HEK293 (cell line): ENCODE results near the gene CBFB.
A peak's percentile ranks its signal among the peaks of the same experiment; 100 is the strongest.

Experiments used
- GLIS1 ChIP-seq: fragments of 450-650 bp; formaldehyde crosslinking; IDR thresholded peaks from 2 replicates; pipeline ENCODE4 v1.5.1; 2016; ENCODE audit warnings: missing biosample characterization, missing genetic modification characterization
- OSR2 ChIP-seq: fragments of 450-650 bp; formaldehyde crosslinking; IDR thresholded peaks from 2 replicates; pipeline ENCODE4 v1.5.1; 2016; ENCODE audit warnings: missing biosample characterization, missing genetic modification characterization
- PRDM6 ChIP-seq: fragments of 450-650 bp; formaldehyde crosslinking; IDR thresholded peaks from 2 replicates; pipeline ENCODE4 v1.5.1; 2017; ENCODE audit warnings: missing biosample characterization, missing genetic modification characterization
- REPIN1 ChIP-seq: fragments of 450-650 bp; formaldehyde crosslinking; IDR thresholded peaks from 2 replicates; pipeline ENCODE4 v1.5.1; 2017; ENCODE audit warnings: missing biosample characterization, missing genetic modification characterization, low read depth
- SCRT1 ChIP-seq: fragments of 450-650 bp; formaldehyde crosslinking; IDR thresholded peaks from 2 replicates; pipeline ENCODE4 v1.5.1; 2016; ENCODE audit warnings: missing biosample characterization, missing genetic modification characterization, borderline replicate concordance
- ZBTB20 ChIP-seq: fragments of 450-650 bp; formaldehyde crosslinking; IDR thresholded peaks from 2 replicates; pipeline ENCODE4 v1.5.1; 2016; ENCODE audit warnings: missing biosample characterization, missing genetic modification characterization
- ZBTB48 ChIP-seq: fragments of 450-650 bp; formaldehyde crosslinking; IDR thresholded peaks from 2 replicates; pipeline ENCODE4 v1.5.1; 2016; ENCODE audit warnings: missing biosample characterization, missing genetic modification characterization
- ZFHX2 ChIP-seq: fragments of 450-650 bp; formaldehyde crosslinking; conservative IDR thresholded peaks from 2 replicates; pipeline ENCODE4 v1.5.1; 2016; ENCODE audit warnings: missing biosample characterization, missing genetic modification characterization
- ZNF114 ChIP-seq: fragments of 450-650 bp; formaldehyde crosslinking; IDR thresholded peaks from 2 replicates; pipeline ENCODE4 v1.5.0; 2017; ENCODE audit warnings: missing biosample characterization, missing genetic modification characterization
- ZNF19 ChIP-seq: fragments of 450-650 bp; formaldehyde crosslinking; IDR thresholded peaks from 2 replicates; pipeline ENCODE4; 2016; ENCODE audit warnings: missing biosample characterization, missing genetic modification characterization, low read depth
- ZNF2 ChIP-seq: fragments of 450-650 bp; formaldehyde crosslinking; IDR thresholded peaks from 2 replicates; pipeline ENCODE4 v1.5.1; 2016; ENCODE audit warnings: missing biosample characterization, missing genetic modification characterization
- ZNF280C ChIP-seq: fragments of 450-650 bp; formaldehyde crosslinking; IDR thresholded peaks from 2 replicates; pipeline ENCODE4 v1.5.1; 2016; ENCODE audit warnings: missing biosample characterization, missing genetic modification characterization
- ZNF280D ChIP-seq: fragments of 450-650 bp; formaldehyde crosslinking; IDR thresholded peaks from 2 replicates; pipeline ENCODE4 v1.5.1; 2016; ENCODE audit warnings: missing biosample characterization, missing genetic modification characterization
- ZNF571 ChIP-seq: fragments of 450-650 bp; formaldehyde crosslinking; IDR thresholded peaks from 2 replicates; pipeline ENCODE4 v1.5.0; 2017; ENCODE audit warnings: missing biosample characterization, missing genetic modification characterization
- ZNF677 ChIP-seq: fragments of 450-650 bp; IDR thresholded peaks from 2 replicates; pipeline ENCODE4 v1.5.0; 2018; ENCODE audit warnings: missing biosample characterization, mild to moderate bottlenecking, missing genetic modification characterization, moderate library complexity
- ZNF776 ChIP-seq: fragments of 450-650 bp; formaldehyde crosslinking; IDR thresholded peaks from 2 replicates; pipeline ENCODE4 v1.5.0; 2017; ENCODE audit warnings: missing biosample characterization, missing genetic modification characterization, borderline replicate concordance
- ZSCAN4 ChIP-seq: fragments of 450-650 bp; formaldehyde crosslinking; IDR thresholded peaks from 2 replicates; pipeline ENCODE4 v1.5.1; 2017; ENCODE audit warnings: missing biosample characterization, missing genetic modification characterization
- ZXDB ChIP-seq: fragments of 450-650 bp; formaldehyde crosslinking; IDR thresholded peaks from 2 replicates; pipeline ENCODE4 v1.5.1; 2016; ENCODE audit warnings: missing biosample characterization, missing genetic modification characterization
- TF ChIP-seq, protein P1 (sequence below): fragments of 450-650 bp; formaldehyde crosslinking; IDR thresholded peaks from 2 replicates; pipeline ENCODE4 v1.5.1; 2016; ENCODE audit warnings: missing biosample characterization, missing genetic modification characterization
- TF ChIP-seq, protein P2 (sequence below): fragments of 450-650 bp; formaldehyde crosslinking; IDR thresholded peaks from 2 replicates; pipeline ENCODE4 v1.5.1; 2016; ENCODE audit warnings: missing biosample characterization, missing genetic modification characterization
- TF ChIP-seq, protein P3 (sequence below): fragments of 450-650 bp; formaldehyde crosslinking; conservative IDR thresholded peaks from 2 replicates; pipeline ENCODE4 v1.5.1; 2016; ENCODE audit warnings: low read depth, missing biosample characterization, missing genetic modification characterization
- TF ChIP-seq, protein P4 (sequence below): fragments of 450-650 bp; formaldehyde crosslinking; optimal IDR thresholded peaks from 2 replicates; pipeline ENCODE3; 2016; ENCODE audit warnings: missing biosample characterization, mild to moderate bottlenecking, missing genetic modification characterization

Gene CBFB

DNA sequence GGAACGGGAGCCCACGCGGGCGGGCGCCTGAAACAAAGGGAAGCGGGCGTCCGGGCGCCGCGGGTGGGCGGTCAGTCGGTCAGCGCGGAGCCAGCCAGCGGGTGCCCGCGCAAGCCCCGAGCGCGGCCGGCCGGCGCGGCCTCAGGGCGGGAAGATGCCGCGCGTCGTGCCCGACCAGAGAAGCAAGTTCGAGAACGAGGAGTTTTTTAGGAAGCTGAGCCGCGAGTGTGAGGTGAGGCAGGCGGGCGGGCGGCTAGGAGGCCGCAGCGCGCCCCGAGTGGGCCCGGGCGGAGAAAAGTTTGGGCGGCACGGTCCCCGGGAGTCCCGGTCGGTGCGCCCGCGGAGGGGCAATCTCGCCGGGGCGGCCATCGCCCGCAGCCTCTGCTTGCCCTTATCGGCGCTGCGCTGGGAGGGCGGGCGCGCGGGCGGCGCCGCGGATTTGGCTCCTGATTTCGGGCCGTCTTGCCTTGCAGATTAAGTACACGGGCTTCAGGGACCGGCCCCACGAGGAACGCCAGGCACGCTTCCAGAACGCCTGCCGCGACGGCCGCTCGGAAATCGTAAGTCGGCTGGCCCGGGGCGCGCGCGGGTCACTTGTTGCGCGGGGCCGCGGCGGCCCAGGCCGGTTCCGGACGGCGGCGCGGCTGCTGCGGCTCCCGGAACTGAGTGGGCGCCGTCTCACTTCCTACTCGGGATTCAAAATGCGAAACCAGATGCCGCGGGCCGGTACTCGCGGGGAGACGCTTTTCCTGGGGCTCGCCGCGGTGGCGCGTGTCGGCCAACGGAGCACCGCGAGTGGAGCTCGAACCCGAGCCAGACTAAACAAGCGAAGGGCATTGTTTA lies 526 bp downstream of the CBFB start (continued):
- no peak for TF ChIP-seq ZXDB (tag by site-specific recombination)
- TF ChIP-seq ZNF280D (tag by site-specific recombination): no peak
- TF ChIP-seq PRDM6 (tag by site-specific recombination): no peak
- TF ChIP-seq REPIN1: no peak
- no peak for TF ChIP-seq OSR2 (tag by site-specific recombination)
- no peak for TF ChIP-seq ZNF19
- no peak for TF ChIP-seq ZNF2 (tag by site-specific recombination)
- TF ChIP-seq, protein P1, sequence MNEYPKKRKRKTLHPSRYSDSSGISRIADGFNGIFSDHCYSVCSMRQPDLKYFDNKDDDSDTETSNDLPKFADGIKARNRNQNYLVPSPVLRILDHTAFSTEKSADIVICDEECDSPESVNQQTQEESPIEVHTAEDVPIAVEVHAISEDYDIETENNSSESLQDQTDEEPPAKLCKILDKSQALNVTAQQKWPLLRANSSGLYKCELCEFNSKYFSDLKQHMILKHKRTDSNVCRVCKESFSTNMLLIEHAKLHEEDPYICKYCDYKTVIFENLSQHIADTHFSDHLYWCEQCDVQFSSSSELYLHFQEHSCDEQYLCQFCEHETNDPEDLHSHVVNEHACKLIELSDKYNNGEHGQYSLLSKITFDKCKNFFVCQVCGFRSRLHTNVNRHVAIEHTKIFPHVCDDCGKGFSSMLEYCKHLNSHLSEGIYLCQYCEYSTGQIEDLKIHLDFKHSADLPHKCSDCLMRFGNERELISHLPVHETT (tag by site-specific recombination): no peak
- no peak for TF ChIP-seq ZNF114 (tag by site-specific recombination)
- TF ChIP-seq GLIS1 (tag by site-specific recombination): no peak
- peak; percentile 37 for TF ChIP-seq ZFHX2 (tag by site-specific recombination)
- TF ChIP-seq, protein P2, sequence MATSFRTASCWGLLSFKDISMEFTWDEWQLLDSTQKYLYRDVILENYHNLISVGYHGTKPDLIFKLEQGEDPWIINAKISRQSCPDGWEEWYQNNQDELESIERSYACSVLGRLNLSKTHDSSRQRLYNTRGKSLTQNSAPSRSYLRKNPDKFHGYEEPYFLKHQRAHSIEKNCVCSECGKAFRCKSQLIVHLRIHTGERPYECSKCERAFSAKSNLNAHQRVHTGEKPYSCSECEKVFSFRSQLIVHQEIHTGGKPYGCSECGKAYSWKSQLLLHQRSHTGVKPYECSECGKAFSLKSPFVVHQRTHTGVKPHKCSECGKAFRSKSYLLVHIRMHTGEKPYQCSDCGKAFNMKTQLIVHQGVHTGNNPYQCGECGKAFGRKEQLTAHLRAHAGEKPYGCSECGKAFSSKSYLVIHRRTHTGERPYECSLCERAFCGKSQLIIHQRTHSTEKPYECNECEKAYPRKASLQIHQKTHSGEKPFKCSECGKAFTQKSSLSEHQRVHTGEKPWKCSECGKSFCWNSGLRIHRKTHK (tag by site-specific recombination): no peak
- no peak for TF ChIP-seq ZNF571 (tag by site-specific recombination)
- no peak for TF ChIP-seq ZBTB48
- 0 out of 2 replicates have a peak, but pooled peaks have one; percentile 30 for TF ChIP-seq SCRT1
- TF ChIP-seq, protein P3, sequence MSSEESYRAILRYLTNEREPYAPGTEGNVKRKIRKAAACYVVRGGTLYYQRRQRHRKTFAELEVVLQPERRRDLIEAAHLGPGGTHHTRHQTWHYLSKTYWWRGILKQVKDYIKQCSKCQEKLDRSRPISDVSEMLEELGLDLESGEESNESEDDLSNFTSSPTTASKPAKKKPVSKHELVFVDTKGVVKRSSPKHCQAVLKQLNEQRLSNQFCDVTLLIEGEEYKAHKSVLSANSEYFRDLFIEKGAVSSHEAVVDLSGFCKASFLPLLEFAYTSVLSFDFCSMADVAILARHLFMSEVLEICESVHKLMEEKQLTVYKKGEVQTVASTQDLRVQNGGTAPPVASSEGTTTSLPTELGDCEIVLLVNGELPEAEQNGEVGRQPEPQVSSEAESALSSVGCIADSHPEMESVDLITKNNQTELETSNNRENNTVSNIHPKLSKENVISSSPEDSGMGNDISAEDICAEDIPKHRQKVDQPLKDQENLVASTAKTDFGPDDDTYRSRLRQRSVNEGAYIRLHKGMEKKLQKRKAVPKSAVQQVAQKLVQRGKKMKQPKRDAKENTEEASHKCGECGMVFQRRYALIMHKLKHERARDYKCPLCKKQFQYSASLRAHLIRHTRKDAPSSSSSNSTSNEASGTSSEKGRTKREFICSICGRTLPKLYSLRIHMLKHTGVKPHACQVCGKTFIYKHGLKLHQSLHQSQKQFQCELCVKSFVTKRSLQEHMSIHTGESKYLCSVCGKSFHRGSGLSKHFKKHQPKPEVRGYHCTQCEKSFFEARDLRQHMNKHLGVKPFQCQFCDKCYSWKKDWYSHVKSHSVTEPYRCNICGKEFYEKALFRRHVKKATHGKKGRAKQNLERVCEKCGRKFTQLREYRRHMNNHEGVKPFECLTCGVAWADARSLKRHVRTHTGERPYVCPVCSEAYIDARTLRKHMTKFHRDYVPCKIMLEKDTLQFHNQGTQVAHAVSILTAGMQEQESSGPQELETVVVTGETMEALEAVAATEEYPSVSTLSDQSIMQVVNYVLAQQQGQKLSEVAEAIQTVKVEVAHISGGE: peak; percentile 56
- no peak for TF ChIP-seq ZNF776
- TF ChIP-seq ZSCAN4 (tag by site-specific recombination): no peak
- no peak for TF ChIP-seq ZNF677
- TF ChIP-seq ZNF280C (tag by site-specific recombination): no peak
- peak; percentile 35; the same call in 1 of the 2 replicates for TF ChIP-seq ZBTB20 (tag by site-specific recombination)
- TF ChIP-seq, protein P4, sequence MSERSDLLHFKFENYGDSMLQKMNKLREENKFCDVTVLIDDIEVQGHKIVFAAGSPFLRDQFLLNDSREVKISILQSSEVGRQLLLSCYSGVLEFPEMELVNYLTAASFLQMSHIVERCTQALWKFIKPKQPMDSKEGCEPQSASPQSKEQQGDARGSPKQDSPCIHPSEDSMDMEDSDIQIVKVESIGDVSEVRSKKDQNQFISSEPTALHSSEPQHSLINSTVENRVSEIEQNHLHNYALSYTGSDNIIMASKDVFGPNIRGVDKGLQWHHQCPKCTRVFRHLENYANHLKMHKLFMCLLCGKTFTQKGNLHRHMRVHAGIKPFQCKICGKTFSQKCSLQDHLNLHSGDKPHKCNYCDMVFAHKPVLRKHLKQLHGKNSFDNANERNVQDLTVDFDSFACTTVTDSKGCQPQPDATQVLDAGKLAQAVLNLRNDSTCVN (tag by site-specific recombination): peak; percentile 83
